Measurements from ENCODE around the gene COL10A1. TPM values are rescaled to one million over a fixed set of nuclear protein-coding genes. Genes with fewer than 3 reads are reported as not detected.

Gene COL10A1
- total RNA-seq, 1 experiment from 2014 or later = 0.02 TPM

- DNase-seq (ENCODE audit: extremely low read depth, low read depth) = no peak
Observed at GRCh38 chr6:116088946-116089345, 37.0 kb downstream of the COL10A1 start.

- no peak for DNase-seq (ENCODE audit: extremely low read depth, low read depth)
Observed at GRCh38 chr6:116087437-116088027, 38.4 kb downstream of the COL10A1 start.

GRCh38 chr6:116084284-116084683 is 41.6 kb downstream of the COL10A1 start:
- no peak for DNase-seq (ENCODE audit: extremely low read depth, low read depth)

GRCh38 chr6:116083052-116083451 is 42.9 kb downstream of the COL10A1 start:
- no peak for DNase-seq (ENCODE audit: extremely low read depth, low read depth)

GRCh38 chr6:116078945-116079344 is 47.0 kb downstream of the COL10A1 start:
- DNase-seq (ENCODE audit: extremely low read depth, low read depth) = no peak

- no peak for DNase-seq (ENCODE audit: extremely low read depth, low read depth)
Observed at GRCh38 chr6:116078522-116078921, 47.4 kb downstream of the COL10A1 start.

- DNase-seq (ENCODE audit: extremely low read depth, low read depth) = no peak
Observed at GRCh38 chr6:116074732-116075390, 51.1 kb downstream of the COL10A1 start.

GRCh38 chr6:116073765-116074440 is 52.0 kb downstream of the COL10A1 start:
- no peak for DNase-seq (ENCODE audit: extremely low read depth, low read depth)

GRCh38 chr6:116072368-116072767 is 53.6 kb downstream of the COL10A1 start:
- no peak for DNase-seq (ENCODE audit: extremely low read depth, low read depth)

- no peak for DNase-seq (ENCODE audit: extremely low read depth, low read depth)
Observed at GRCh38 chr6:116070616-116071389, 55.1 kb downstream of the COL10A1 start.

GRCh38 chr6:116070101-116070500 is 55.8 kb downstream of the COL10A1 start:
- no peak for DNase-seq (ENCODE audit: extremely low read depth, low read depth)

Other genes with a start within 250 kb of the COL10A1 start
- 6.4 and 6.9 TPM in 2 replicates for gene FRK, start 65.2 kb downstream of the COL10A1 start, total RNA-seq (2014; rRNA removed; shearing (Covaris generic))
- gene NT5DC1, start 25.3 kb downstream of the COL10A1 start, total RNA-seq (2014; rRNA removed; shearing (Covaris generic)) = 16.7 and 22.7 TPM in 2 replicates
- gene TSPYL4, start 127.9 kb upstream of the COL10A1 start, total RNA-seq (2014; rRNA removed; shearing (Covaris generic)) = 7.6 and 9.7 TPM in 2 replicates
- gene TSPYL1, start 153.8 kb upstream of the COL10A1 start, total RNA-seq (2014; rRNA removed; shearing (Covaris generic)) = 32.3 and 34.6 TPM in 2 replicates
- 8.2 TPM in 2 replicates for gene DSE, start 244.8 kb upstream of the COL10A1 start, total RNA-seq (2014; rRNA removed; shearing (Covaris generic))